Loucy (cell line): ENCODE results near the gene DLGAP1.

ENCODE experiments used
- H2AFZ ChIP-seq: fragments of 200-600 bp; sonication (generic); 2 replicates; pipeline ENCODE4 v1.6.0; 2016; ENCODE audit warnings: antibody characterized with exemption, mild to moderate bottlenecking, low read length, moderate library complexity
- H3F3A ChIP-seq: fragments of 200-600 bp; 2 replicates; pipeline ENCODE4 v1.6.0; 2016; ENCODE audit warnings: antibody characterized with exemption, low read depth, mild to moderate bottlenecking
- H3K27me3 ChIP-seq: fragments of 200-600 bp; sonication (generic); 2 replicates; pipeline ENCODE4 v1.6.1; 2014; ENCODE audit warnings: low read length, mild to moderate bottlenecking; ENCODE audit not compliant: insufficient read depth, poor library complexity, severe bottlenecking
- H3K36me3 ChIP-seq: fragments of 200-600 bp; sonication (generic); 2 replicates; pipeline ENCODE4 v1.6.1; 2016; ENCODE audit warnings: low read length; ENCODE audit not compliant: insufficient read depth
- H3K4me1 ChIP-seq: fragments of 200-600 bp; sonication (generic); 2 replicates; pipeline ENCODE4 v1.5.1; 2014; ENCODE audit warnings: low read length, mild to moderate bottlenecking; ENCODE audit not compliant: insufficient read depth, poor library complexity, severe bottlenecking
- H3K4me2 ChIP-seq: fragments of 200-600 bp; sonication (generic); 2 replicates; pipeline ENCODE4 v1.6.0; 2014; ENCODE audit warnings: antibody characterized with exemption, low read length, low read depth, mild to moderate bottlenecking; ENCODE audit not compliant: poor library complexity, severe bottlenecking
- H3K4me3 ChIP-seq: fragments of 200-600 bp; sonication (generic); 2 replicates; pipeline ENCODE4 v1.5.1; 2014; ENCODE audit warnings: low read length, mild to moderate bottlenecking, mixed read lengths; ENCODE audit not compliant: poor library complexity, severe bottlenecking
- H3K79me2 ChIP-seq: fragments of 200-600 bp; sonication (generic); 2 replicates; pipeline ENCODE4 v1.6.1; 2014; ENCODE audit warnings: low read length; ENCODE audit not compliant: insufficient read depth
- H3K9ac ChIP-seq: fragments of 200-600 bp; sonication (generic); 2 replicates; pipeline ENCODE4 v1.6.0; 2014; ENCODE audit warnings: mild to moderate bottlenecking, low read depth, low read length, moderate library complexity; ENCODE audit not compliant: poor library complexity, severe bottlenecking
- H3K9me2 ChIP-seq: fragments of 200-600 bp; sonication (generic); replicated peaks from 2 replicates; pipeline ENCODE4 v1.6.1; 2016; ENCODE audit warnings: low read depth, low read length, mixed read lengths
- H3K9me3 ChIP-seq: fragments of 200-600 bp; sonication (generic); 2 replicates; pipeline ENCODE4 v1.6.1; 2014; ENCODE audit warnings: mild to moderate bottlenecking, antibody characterized with exemption, low read length, low read depth; ENCODE audit not compliant: insufficient read depth
- H4K20me1 ChIP-seq: fragments of 200-600 bp; sonication (generic); 2 replicates; pipeline ENCODE4 v1.6.0; 2014; ENCODE audit warnings: antibody characterized with exemption, low read length, mild to moderate bottlenecking; ENCODE audit not compliant: insufficient read depth, poor library complexity, severe bottlenecking
- EZH2phosphoT487 ChIP-seq: fragments of 200-600 bp; IDR thresholded peaks from 2 replicates; pipeline ENCODE4 v1.6.1; 2018; ENCODE audit warnings: antibody characterized with exemption, mild to moderate bottlenecking, moderate library complexity, borderline replicate concordance
- TF ChIP-seq, protein P1 (sequence below): fragments of 200-600 bp; sonication (generic); conservative IDR thresholded peaks from 2 replicates; pipeline ENCODE4 v1.5.1; 2014; ENCODE audit warnings: mild to moderate bottlenecking, antibody characterized with exemption, low read length

DLGAP1 gene

DNA sequence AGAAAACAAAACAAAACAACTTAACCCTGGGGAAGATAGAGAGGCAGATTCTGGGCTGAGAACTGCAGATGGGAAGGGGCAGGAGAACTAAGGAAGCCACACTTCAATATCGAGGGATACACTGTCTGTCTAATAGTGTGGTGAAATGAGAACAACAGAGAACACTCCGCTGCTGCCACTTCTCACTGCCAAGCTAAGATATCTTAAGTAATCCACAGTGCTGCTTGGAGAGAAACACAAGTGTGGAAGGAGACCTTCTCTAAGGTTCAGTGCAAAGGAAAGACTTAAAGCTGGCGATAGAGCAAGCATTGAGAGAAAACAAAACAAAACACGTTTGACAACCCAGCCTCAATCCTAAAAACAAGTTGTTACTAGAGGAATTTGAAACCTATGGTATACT lies 37.4 kb downstream of the DLGAP1 start:
- Histone ChIP-seq H3K4me3 (no peak overlapping the region), H3F3A (no peaks in the 10 kb centered on the region)
- no peak for TF ChIP-seq EZH2phosphoT487
- TF ChIP-seq, protein P1, sequence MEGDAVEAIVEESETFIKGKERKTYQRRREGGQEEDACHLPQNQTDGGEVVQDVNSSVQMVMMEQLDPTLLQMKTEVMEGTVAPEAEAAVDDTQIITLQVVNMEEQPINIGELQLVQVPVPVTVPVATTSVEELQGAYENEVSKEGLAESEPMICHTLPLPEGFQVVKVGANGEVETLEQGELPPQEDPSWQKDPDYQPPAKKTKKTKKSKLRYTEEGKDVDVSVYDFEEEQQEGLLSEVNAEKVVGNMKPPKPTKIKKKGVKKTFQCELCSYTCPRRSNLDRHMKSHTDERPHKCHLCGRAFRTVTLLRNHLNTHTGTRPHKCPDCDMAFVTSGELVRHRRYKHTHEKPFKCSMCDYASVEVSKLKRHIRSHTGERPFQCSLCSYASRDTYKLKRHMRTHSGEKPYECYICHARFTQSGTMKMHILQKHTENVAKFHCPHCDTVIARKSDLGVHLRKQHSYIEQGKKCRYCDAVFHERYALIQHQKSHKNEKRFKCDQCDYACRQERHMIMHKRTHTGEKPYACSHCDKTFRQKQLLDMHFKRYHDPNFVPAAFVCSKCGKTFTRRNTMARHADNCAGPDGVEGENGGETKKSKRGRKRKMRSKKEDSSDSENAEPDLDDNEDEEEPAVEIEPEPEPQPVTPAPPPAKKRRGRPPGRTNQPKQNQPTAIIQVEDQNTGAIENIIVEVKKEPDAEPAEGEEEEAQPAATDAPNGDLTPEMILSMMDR, result no peak

DNA sequence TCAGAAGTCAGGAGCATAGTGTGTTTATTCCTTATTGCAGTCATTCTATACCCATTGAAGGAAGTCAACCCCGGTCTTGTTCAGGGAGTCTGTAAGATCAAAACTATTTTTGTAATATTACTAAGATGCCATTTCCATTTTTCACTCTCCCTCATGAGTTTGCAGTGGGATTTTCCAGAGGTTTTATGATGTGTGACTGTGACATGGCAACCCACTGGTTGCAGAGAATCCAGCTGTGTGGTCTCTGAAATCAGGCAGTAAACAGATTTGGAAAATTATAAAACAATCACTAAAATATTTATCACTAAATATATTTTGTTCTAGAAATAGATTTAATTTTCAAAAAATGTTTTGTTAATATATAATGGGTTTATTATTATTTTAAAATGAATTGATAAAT lies 38.1 kb downstream of the DLGAP1 start:
- Histone ChIP-seq H3F3A (no peaks in the 10 kb centered on the region), H3K9ac (no peak overlapping the region), H3K79me2 (no peaks in the 10 kb centered on the region), H3K4me1 (no peaks in the 10 kb centered on the region), H3K4me2 (no peak overlapping the region), H3K9me3 (no peaks in the 10 kb centered on the region), H3K36me3 (no peaks in the 10 kb centered on the region), H2AFZ (no peak overlapping the region), H3K9me2 (no peaks in the 10 kb centered on the region), H4K20me1 (no peaks in the 10 kb centered on the region), H3K27me3 (no peaks in the 10 kb centered on the region), H3K4me3 (no peak overlapping the region)
- no peak for TF ChIP-seq EZH2phosphoT487

More for the DNA sequence above, 37.4 kb downstream of the DLGAP1 start:
- no peaks in the 10 kb centered on the region for H3K79me2 ChIP-seq
- no peak overlapping the region for H3K4me2 ChIP-seq
- H3K9ac ChIP-seq, result no peak overlapping the region
- no peaks in the 10 kb centered on the region for H3K36me3 ChIP-seq
- H2AFZ ChIP-seq, result no peak overlapping the region
- no peaks in the 10 kb centered on the region for H3K4me1 ChIP-seq
- H4K20me1 ChIP-seq, result no peaks in the 10 kb centered on the region
- no peaks in the 10 kb centered on the region for H3K27me3 ChIP-seq
- no peaks in the 10 kb centered on the region for H3K9me3 ChIP-seq
- no peaks in the 10 kb centered on the region for H3K9me2 ChIP-seq

DNA sequence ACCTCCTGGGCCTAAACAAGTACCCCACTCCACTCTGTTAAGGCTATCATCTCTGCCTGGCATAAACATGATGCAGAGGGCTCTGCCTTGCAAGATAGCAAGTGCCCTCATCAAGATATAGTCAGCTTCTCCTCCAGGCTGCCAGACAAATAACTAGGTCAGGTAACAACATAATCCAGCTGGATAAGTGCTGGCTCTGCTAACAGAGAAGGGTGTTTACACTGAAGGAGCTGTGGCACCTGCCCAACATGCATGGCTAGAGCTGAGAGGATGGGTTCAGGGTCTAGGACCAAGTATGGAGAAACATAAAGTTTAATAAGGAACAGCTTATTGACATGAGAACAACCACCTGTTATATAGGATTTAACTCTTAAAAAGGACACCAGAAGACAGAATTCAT lies 42.8 kb downstream of the DLGAP1 start:
- no peaks in the 10 kb centered on the region for H3K4me1 ChIP-seq
- H3K4me3 ChIP-seq, result no peak overlapping the region
- no peaks in the 10 kb centered on the region for H3F3A ChIP-seq
- H3K36me3 ChIP-seq, result no peaks in the 10 kb centered on the region
- no peak for TF ChIP-seq EZH2phosphoT487
- TF ChIP-seq, protein P1, result no peak
- H3K9me3 ChIP-seq, result no peaks in the 10 kb centered on the region
- H3K9me2 ChIP-seq, result no peaks in the 10 kb centered on the region
- H2AFZ ChIP-seq, result no peak overlapping the region
- no peaks in the 10 kb centered on the region for H4K20me1 ChIP-seq
- no peaks in the 10 kb centered on the region for H3K27me3 ChIP-seq
- H3K9ac ChIP-seq, result no peak overlapping the region
- no peaks in the 10 kb centered on the region for H3K79me2 ChIP-seq
- H3K4me2 ChIP-seq, result no peak overlapping the region

DNA sequence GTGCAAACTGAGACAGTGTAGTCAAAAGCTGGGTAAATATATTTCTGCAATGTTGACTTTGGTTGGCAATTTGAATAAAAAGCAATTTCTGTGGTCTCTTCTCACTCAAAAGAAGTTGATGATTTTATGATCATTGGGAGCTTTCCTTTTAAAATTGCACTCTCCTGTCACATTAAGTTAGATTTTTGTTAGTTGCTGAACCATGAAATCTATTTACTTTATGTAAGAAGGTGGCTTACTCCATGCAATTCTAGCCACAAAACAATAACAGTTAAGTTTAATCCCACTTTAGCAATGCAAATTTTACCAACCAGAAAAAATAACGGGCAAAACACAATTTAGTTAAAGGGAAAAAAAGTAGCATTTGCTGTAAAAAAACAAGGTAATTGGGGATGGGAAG lies 48.3 kb downstream of the DLGAP1 start:
- no peaks in the 10 kb centered on the region for H3K9me2 ChIP-seq
- H4K20me1 ChIP-seq, result no peaks in the 10 kb centered on the region
- no peak overlapping the region for H3K4me2 ChIP-seq
- no peaks in the 10 kb centered on the region for H3K27me3 ChIP-seq
- no peaks in the 10 kb centered on the region for H3K4me1 ChIP-seq
- H3K9me3 ChIP-seq, result no peaks in the 10 kb centered on the region
- no peaks in the 10 kb centered on the region for H3K36me3 ChIP-seq
- no peak for TF ChIP-seq EZH2phosphoT487
- TF ChIP-seq, protein P1, result no peak
- H3K79me2 ChIP-seq, result no peaks in the 10 kb centered on the region
- no peaks in the 10 kb centered on the region for H3F3A ChIP-seq
- no peak overlapping the region for H2AFZ ChIP-seq
- H3K4me3 ChIP-seq, result no peak overlapping the region
- no peak overlapping the region for H3K9ac ChIP-seq
